Upper lobe of left lung (tissue), 6 donors: ENCODE measurements around the gene THBD. TPM values are rescaled to one million over a fixed set of nuclear protein-coding genes. Genes with fewer than 3 reads are reported as not detected.

ENCODE experiments used
- ATAC-seq, 2 donors: fragments of 200-7000 bp; cut with Tn5 transposase; one replicate each; pipeline ENCODE4 v1.9.1; 2022; ENCODE audit warnings: mild to moderate bottlenecking in 2 of 2, moderate library complexity in 2 of 2; ENCODE audit not compliant: low FRiP score in 2 of 2
- DNase-seq, 2 donors: peaks; one replicate each; pipeline ENCODE4 v3.0.0-alpha.2; 2019 to 2020
- H3K27ac ChIP-seq, 4 donors: fragments of 200-600 bp; sonication (generic); one replicate each; pipeline ENCODE4 v1.5.1; 2016 to 2019
- H3K27me3 ChIP-seq, 4 donors: fragments of 200-600 bp; sonication (generic); one replicate each; pipeline ENCODE4 v1.5.1; 2017 to 2019
- H3K36me3 ChIP-seq, 4 donors: fragments of 200-600 bp; sonication (generic); one replicate each; pipeline ENCODE4 v1.5.1; 2016 to 2019
- H3K4me1 ChIP-seq, 4 donors: fragments of 200-600 bp; sonication (generic); one replicate each; pipeline ENCODE4 v1.5.1; 2018 to 2019
- H3K4me3 ChIP-seq, 4 donors: fragments of 200-600 bp; sonication (generic); one replicate each; pipeline ENCODE4 v1.5.1; 2017 to 2019; ENCODE audit warnings: mild to moderate bottlenecking in 2 of 4, moderate library complexity in 1 of 4
- H3K9me3 ChIP-seq, 4 donors: fragments of 200-600 bp; sonication (generic); one replicate each; pipeline ENCODE4 v1.5.1; 2018 to 2019
- CTCF ChIP-seq, 6 experiments: fragments of 450-650 bp in 4 of 6; fragments of 200-600 bp in 2 of 6; sonication (generic) in 2 of 6; IDR thresholded peaks; one replicate each; pipeline ENCODE4 v1.5.1; 2016 to 2019; ENCODE audit warnings: antibody characterized with exemption in 6 of 6
- EP300 ChIP-seq, 4 donors: sonication (generic); formaldehyde crosslinking; IDR thresholded peaks; one replicate each; pipeline ENCODE4 v1.5.1; 2017; ENCODE audit warnings: antibody characterized with exemption in 4 of 4, control low read depth in 2 of 4
- POLR2A ChIP-seq, 4 donors: fragments of 450-650 bp; IDR thresholded peaks; one replicate each; pipeline ENCODE4 v1.5.1; 2016 to 2017; ENCODE audit warnings: antibody characterized with exemption in 4 of 4, mild to moderate bottlenecking in 2 of 4
- POLR2AphosphoS5 ChIP-seq, 2 donors: sonication (generic); formaldehyde crosslinking; IDR thresholded peaks; one replicate each; pipeline ENCODE4 v1.5.1; 2017; ENCODE audit warnings: antibody characterized with exemption in 2 of 2
- WGBS, 2 donors: methylation state at CpG; one replicate each; pipeline ENCODE4 v1.1.5; 2017 to 2018; 5-methylcytosine and 5-hydroxymethylcytosine counted together
- total RNA-seq, 6 donors: library from RNA; depleted of rRNA in 4 of 6; stranded (reverse); fragments of >200 nt in 4 of 6; gene quantifications; one replicate each; pipeline versions ENCODE4 v1.1.0 to v1.2.1, GENCODE V29; 2016 to 2021
- donor health status: DM: no; HTN: no; CAD: no; lungs with moderate emphysema.
- donor health status: DM: no; HTN: yes; CAD: no; lungs with severe emphysema.

THBD gene
- total RNA-seq, 6 donors from 2014 or later = 17.8 to 235 (median 88.1) TPM

- Histone ChIP-seq H3K27ac (peak overlapping the region in 1 of 4 donors; percentile 29), H3K9me3 (no peaks in the 10 kb centered on the region), H3K36me3 (no peaks in the 10 kb centered on the region), H3K4me1 (peaks cover 1 to 19% (median 12%) of the 10 kb centered on the region in 4 donors), H3K4me3 (no peak overlapping the region), H3K27me3 (no peaks in the 10 kb centered on the region)
- DNase-seq (peak in 1 of 2 donors; percentile 12), ATAC-seq (no peak)
- no peak for TF ChIP-seq CTCF (IDR thresholded peaks at IDR 0.05)
- no peak for TF ChIP-seq POLR2AphosphoS5 (IDR thresholded peaks at IDR 0.05)
- no peak for TF ChIP-seq POLR2A (IDR thresholded peaks at IDR 0.05)
- 85 to 88% methylated on average over 7 of the region's 7 CpGs for WGBS, 2 donors
These were observed 43.5 kb upstream of the THBD start for GRCh38 chr20:23092861-23093495.

GRCh38 chr20:23092384-23092756, 42.9 kb upstream of the THBD start:
- WGBS, 2 donors = 48 to 52% methylated on average over 2 of the region's 2 CpGs
- H3K36me3 ChIP-seq = no peaks in the 10 kb centered on the region
- TF ChIP-seq EP300 (IDR thresholded peaks at IDR 0.05) = no peak
- no peak for TF ChIP-seq POLR2A (IDR thresholded peaks at IDR 0.05)
- no peak for TF ChIP-seq CTCF (IDR thresholded peaks at IDR 0.05)
- peak overlapping the region in 2 of 4 donors; percentile 8 to 29 for H3K27ac ChIP-seq
- DNase-seq (no peak), ATAC-seq (no peak)
- peaks cover 8 to 22% (median 17%) of the 10 kb centered on the region in 4 donors for H3K4me1 ChIP-seq
- no peaks in the 10 kb centered on the region for H3K27me3 ChIP-seq
- H3K4me3 ChIP-seq = no peak overlapping the region
- H3K9me3 ChIP-seq = no peaks in the 10 kb centered on the region

GRCh38 chr20:23091721-23092383, 42.4 kb upstream of the THBD start:
- TF ChIP-seq POLR2AphosphoS5 (IDR thresholded peaks at IDR 0.05) = no peak
- no peak for TF ChIP-seq POLR2A (IDR thresholded peaks at IDR 0.05)
- no peak for TF ChIP-seq CTCF (IDR thresholded peaks at IDR 0.05)
- TF ChIP-seq EP300 (IDR thresholded peaks at IDR 0.05) = no peak
- 64 to 80% methylated on average over 8 of the region's 8 CpGs for WGBS, 2 donors
- no peaks in the 10 kb centered on the region for H3K27me3 ChIP-seq
- no peaks in the 10 kb centered on the region for H3K36me3 ChIP-seq
- no peak for DNase-seq
- peaks cover 13 to 24% (median 19%) of the 10 kb centered on the region in 4 donors for H3K4me1 ChIP-seq
- peak overlapping the region in 2 of 4 donors; percentile 8 to 29 for H3K27ac ChIP-seq
- ATAC-seq = no peak
- H3K9me3 ChIP-seq = no peaks in the 10 kb centered on the region
- no peak overlapping the region for H3K4me3 ChIP-seq

- no peak overlapping the region for H3K4me3 ChIP-seq
- 86 to 88% methylated on average over 4 of the region's 4 CpGs for WGBS, 2 donors
- no peak for DNase-seq
- H3K4me1 ChIP-seq = peaks cover 18 to 28% (median 24%) of the 10 kb centered on the region in 4 donors
- no peak overlapping the region for H3K27ac ChIP-seq
- no peaks in the 10 kb centered on the region for H3K36me3 ChIP-seq
- no peaks in the 10 kb centered on the region for H3K27me3 ChIP-seq
- no peak for ATAC-seq
- no peaks in the 10 kb centered on the region for H3K9me3 ChIP-seq
- TF ChIP-seq POLR2A (IDR thresholded peaks at IDR 0.05) = no peak
These were observed 41.4 kb upstream of the THBD start for GRCh38 chr20:23090878-23091277.

- DNase-seq = no peak
- Histone ChIP-seq H3K4me3 (no peak overlapping the region), H3K36me3 (no peaks in the 10 kb centered on the region), H3K4me1 (peaks cover 18 to 34% (median 23%) of the 10 kb centered on the region in 4 donors), H3K27ac (no peak overlapping the region), H3K27me3 (no peaks in the 10 kb centered on the region), H3K9me3 (no peaks in the 10 kb centered on the region)
- TF ChIP-seq POLR2AphosphoS5 (IDR thresholded peaks at IDR 0.05) = no peak
- no peak for TF ChIP-seq POLR2A (IDR thresholded peaks at IDR 0.05)
- no peak for TF ChIP-seq EP300 (IDR thresholded peaks at IDR 0.05)
- no peak for TF ChIP-seq CTCF (IDR thresholded peaks at IDR 0.05)
- WGBS, 2 donors = 88 to 89% methylated on average over 6 of the region's 6 CpGs
- no peak for ATAC-seq
These were observed 40.7 kb upstream of the THBD start for GRCh38 chr20:23090147-23090546.
